22Rv1 (cell line): ENCODE data around the gene INTS11.

Source experiments
- ZFX ChIP-seq: fragments of 450-650 bp; IDR thresholded peaks from 2 replicates; pipeline ENCODE4 v1.6.1; 2017; ENCODE audit warnings: antibody characterized with exemption, borderline replicate concordance
- TF ChIP-seq, protein P1 (sequence below): fragments of 450-650 bp; IDR thresholded peaks from 2 replicates; pipeline ENCODE4 v1.5.1; 2017; ENCODE audit warnings: mild to moderate bottlenecking

- TF ChIP-seq, protein P1, sequence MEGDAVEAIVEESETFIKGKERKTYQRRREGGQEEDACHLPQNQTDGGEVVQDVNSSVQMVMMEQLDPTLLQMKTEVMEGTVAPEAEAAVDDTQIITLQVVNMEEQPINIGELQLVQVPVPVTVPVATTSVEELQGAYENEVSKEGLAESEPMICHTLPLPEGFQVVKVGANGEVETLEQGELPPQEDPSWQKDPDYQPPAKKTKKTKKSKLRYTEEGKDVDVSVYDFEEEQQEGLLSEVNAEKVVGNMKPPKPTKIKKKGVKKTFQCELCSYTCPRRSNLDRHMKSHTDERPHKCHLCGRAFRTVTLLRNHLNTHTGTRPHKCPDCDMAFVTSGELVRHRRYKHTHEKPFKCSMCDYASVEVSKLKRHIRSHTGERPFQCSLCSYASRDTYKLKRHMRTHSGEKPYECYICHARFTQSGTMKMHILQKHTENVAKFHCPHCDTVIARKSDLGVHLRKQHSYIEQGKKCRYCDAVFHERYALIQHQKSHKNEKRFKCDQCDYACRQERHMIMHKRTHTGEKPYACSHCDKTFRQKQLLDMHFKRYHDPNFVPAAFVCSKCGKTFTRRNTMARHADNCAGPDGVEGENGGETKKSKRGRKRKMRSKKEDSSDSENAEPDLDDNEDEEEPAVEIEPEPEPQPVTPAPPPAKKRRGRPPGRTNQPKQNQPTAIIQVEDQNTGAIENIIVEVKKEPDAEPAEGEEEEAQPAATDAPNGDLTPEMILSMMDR: no peak
- TF ChIP-seq ZFX: no peak
These were observed 10.4 kb upstream of the INTS11 start for GRCh38 chr1:1334835-1335234.
